Activated CD8-positive, alpha-beta memory T cell treated with anti-CD3 and anti-CD28 coated beads, Interleukin-2, amount 50 U/mL, for 24 hours (primary cell): ENCODE data around the gene CACNA2D1.
"Not testable (repeated sequence)": the region's sequence is repeated elsewhere in the genome, so short reads cannot be mapped to it uniquely, and the experiment has no call there.

Experiments
- DNase-seq: peaks from one replicate; pipeline ENCODE4 v3.0.0-alpha.2; 2020; ENCODE audit errors: extremely low read depth

Gene CACNA2D1

GRCh38 chr7:82172017-82172416 lies 271.6 kb downstream of the CACNA2D1 start:
- no peak for DNase-seq

- no peak for DNase-seq
Observed at GRCh38 chr7:82167558-82168314, 275.8 kb downstream of the CACNA2D1 start.

GRCh38 chr7:82166260-82167015 lies 277.1 kb downstream of the CACNA2D1 start:
- no peak for DNase-seq

GRCh38 chr7:82164813-82165212 lies 278.8 kb downstream of the CACNA2D1 start:
- DNase-seq: no peak

DNA sequence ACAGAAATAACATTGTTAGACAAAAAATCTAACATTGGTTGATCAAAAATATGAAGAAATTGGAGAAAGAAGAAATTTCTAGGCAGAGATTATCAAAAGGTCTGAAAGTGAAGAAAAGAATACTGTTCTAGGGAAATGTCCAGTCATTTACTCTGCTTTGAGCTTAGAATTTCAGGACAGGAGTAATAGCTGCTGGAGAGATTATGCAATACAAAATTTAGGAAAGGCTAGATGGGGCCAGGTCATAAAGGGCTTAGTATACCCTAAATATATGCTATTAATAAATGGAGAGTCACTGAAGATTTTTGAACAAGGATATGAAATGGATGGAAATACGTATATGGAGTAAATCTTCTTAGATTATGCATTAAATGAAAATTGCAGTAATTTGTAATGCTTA lies 279.2 kb downstream of the CACNA2D1 start:
- no peak for DNase-seq

DNA sequence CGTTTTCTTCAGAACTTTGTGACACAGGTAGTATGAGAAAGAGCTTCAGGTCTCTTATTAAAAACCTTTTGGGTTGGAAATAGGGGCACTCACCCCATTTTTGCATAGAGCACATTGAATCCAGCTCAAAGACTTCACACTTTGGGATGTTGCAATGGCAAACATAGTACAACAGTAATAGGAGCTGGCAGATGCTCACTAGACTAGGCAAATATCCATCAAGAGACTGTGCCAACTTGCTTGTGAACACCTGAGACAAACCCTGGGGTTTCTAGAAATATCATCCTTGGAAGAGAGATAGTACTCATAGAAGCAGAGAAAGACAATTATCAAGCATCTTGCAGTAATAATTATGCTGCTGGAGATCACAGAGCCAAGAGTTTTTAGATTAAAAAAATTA lies 280.0 kb downstream of the CACNA2D1 start:
- no peak for DNase-seq

- no peak for DNase-seq
Observed at GRCh38 chr7:82162289-82162688, 281.3 kb downstream of the CACNA2D1 start.

- DNase-seq: no peak
Observed at GRCh38 chr7:82158327-82158726, 285.2 kb downstream of the CACNA2D1 start.

DNA sequence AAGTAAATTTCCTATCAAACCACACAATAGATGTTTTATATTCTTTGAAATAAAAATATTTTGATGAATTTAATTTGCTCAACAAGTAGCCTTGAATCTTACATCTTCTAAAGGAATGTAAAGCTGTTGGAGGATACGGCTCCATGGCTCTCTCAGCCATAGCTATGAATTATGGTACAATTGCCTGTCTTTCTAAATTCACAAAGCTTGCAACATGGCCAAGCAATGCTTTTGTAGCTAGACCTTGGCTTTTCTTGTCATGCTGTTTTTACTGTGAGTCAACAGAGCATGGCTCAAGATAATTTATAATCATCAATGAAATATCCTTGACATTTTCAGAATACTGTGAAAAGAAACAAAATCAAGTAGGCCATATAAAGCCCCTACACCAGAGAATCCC lies 286.7 kb downstream of the CACNA2D1 start:
- no peak for DNase-seq

DNA sequence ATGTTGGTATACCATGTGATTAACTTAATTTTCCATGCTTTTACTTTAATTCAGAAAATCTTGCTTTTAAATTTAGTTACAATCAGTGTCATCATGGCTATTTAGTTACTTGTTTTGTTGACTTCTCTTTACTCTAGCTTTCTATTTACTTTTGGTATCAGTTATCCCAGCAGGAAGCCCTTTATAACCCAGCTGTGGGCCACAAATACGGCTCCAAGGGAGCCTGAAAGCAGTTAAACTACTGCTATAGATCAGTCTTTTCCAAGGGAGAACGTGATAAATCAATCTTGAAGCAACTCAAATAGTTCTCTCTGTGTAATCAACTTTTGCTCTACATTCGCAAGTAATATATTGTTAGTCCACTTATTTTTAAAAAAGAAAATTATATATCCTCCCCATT lies 287.4 kb downstream of the CACNA2D1 start:
- no peak for DNase-seq

- DNase-seq: no peak
Observed at GRCh38 chr7:82154728-82155127, 288.8 kb downstream of the CACNA2D1 start.

GRCh38 chr7:82153776-82154175 lies 289.8 kb downstream of the CACNA2D1 start:
- no peak for DNase-seq

DNA sequence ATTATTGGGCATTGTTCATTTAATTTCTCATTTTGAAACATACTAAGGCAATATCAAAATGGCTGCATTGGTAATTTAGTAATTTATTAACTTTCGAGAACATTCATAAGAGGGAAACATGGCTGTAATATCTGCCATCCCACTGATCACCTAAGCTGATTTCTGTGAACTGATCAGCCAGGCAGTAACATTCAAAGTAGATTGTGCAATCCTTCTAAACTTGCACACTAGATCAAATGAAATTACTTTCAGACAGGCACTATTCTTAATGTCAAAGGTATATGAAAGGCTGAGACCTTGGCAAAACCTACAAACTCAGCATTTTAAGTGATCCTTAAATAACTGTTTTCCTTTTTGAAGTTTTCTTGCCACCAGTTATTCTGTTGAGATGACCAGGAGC lies 290.7 kb downstream of the CACNA2D1 start:
- no peak for DNase-seq

DNA sequence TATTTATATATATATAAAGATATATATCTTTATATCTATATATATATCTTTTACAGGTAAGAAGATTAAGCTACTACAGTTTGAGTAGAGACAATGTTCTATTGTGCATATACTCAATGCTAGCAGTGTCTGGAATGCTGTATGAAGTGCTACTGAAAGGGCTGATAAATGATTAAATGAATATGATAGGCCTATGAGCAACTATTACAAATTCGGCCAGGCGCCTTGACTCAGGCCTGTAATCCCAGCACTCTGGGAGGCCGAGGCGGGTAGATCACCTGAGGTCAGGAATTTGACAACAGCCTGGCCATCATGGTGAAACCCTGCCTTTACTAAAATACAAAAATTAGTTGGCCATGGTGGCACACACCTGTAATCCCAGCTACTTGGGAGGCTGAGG lies 297.1 kb downstream of the CACNA2D1 start:
- no peak for DNase-seq

DNA sequence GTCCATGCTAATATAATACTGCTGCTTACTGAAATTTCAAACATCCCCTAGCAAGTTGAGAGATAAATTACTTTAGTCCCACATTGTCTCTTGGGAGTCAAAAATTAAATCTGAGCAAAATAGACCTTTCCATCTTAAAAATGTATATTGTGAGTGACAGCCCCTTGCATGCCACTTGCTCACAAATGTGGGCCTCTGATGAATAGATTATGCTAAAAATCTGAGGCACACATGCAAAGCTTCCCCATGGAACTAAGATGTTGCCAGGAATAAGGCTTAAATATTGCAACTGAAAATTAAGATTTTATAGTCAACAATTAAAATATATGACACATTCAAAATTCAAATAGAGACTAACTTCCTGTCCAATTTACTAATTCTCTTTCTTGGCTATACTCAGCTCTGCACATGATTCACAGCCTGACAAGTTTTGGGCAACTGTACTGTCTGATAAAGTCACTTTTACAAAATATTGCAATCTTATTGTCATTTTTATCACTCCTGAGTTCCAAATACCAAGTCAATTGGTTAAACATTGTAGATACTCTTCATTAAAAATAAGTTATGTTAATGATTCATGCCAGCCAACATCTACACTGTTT lies 301.2 kb downstream of the CACNA2D1 start:
- DNase-seq: no peak

- DNase-seq: no peak
Observed at GRCh38 chr7:82141427-82141826, 302.1 kb downstream of the CACNA2D1 start.

DNA sequence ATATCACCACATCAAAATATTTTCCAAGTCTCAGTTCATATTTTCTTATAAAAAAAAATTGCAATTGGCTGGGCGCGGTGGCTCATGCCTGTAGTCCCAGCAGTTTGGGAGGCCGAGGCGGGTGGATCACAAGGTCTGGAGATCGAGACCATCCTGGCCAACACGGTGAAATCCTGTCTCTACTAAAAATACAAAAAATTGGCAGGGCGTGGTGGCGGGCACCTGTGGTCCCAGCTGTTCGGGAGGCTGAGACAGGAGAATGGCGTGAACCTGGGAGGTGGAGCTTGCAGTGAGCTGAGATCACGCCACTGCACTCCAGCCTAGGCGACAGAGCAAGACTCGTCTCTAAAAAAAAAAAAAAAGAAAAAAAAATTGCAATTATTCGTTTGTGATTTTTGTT lies 303.0 kb downstream of the CACNA2D1 start:
- not testable (repeated sequence) for DNase-seq

DNA sequence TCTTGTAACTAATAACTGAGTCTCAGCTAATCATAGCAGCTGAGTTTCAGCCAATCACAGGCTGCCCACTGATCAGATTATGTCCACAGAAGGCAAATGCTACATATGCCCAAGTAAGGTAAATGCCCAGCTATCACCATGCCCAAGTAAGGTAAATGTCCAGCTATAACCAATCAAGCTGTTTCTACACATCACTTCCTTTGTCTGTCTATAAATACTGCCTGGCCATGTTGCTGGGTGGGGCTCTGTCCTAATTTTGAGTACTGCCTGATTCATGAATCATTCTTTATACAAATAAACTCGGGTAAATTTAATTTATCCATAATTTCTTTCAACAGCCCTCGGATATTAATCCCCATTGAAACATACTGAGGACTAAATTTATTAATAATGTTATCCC lies 312.4 kb downstream of the CACNA2D1 start:
- no peak for DNase-seq

GRCh38 chr7:82129091-82129490 lies 314.5 kb downstream of the CACNA2D1 start:
- no peak for DNase-seq

- no peak for DNase-seq
Observed at GRCh38 chr7:82128546-82128945, 315.0 kb downstream of the CACNA2D1 start.

DNA sequence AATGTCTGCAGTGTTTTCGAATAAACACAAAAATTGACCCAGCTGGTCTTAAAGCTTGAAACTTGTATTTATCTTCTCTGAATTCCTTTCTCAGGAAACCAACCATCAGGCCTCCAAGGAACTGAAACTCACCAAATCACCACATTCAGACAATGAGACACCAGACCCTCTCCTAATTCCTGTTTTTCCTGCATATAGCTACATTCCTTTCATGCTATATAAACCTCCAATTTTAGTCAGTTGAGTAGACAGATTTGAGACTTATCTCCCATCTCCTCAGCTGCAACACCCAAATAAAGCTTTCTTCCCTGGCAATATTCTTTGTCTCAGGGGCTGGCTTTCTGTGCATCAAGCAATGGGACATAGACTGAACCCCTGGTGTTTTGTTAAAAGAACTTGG lies 317.0 kb downstream of the CACNA2D1 start:
- DNase-seq: no peak

DNA sequence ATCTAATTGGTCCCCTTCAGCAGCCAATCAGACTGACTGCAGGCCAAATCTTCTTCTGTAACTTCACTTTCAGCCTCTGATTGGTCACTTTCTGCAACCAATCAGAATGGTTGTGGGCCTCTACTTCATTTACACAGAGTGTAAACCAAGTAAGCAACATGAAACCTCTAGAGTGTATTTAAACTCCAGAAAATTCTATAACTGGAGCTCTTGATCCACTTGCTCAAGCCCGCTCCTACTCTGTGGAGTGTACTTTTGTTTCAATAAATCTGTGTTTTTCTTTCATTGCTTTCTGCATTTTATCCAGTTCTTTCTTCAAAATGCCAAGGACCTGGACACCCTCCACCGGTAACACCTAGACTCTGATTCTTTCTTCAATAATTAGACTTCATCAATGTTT lies 319.1 kb downstream of the CACNA2D1 start:
- no peak for DNase-seq

GRCh38 chr7:82122275-82122674 lies 321.3 kb downstream of the CACNA2D1 start:
- no peak for DNase-seq
